GM19328 (cell line): ENCODE data around the gene GLOD4.
"Not testable (repeated sequence)": the region's sequence is repeated elsewhere in the genome, so short reads cannot be mapped to it uniquely, and the experiment has no call there.

Experiments used
- ATAC-seq: cut with Tn5 transposase; IDR thresholded peaks from one replicate; pipeline ENCODE4 v1.9.1; 2021; ENCODE audit warnings: mild to moderate bottlenecking, moderate library complexity; ENCODE audit not compliant: unreplicated experiment

Gene GLOD4

GRCh38 chr17:784143-784542 is 2.1 kb upstream of the GLOD4 start:
- ATAC-seq = no peak

- ATAC-seq = no peak
Measured at GRCh38 chr17:778096-778495, 4.0 kb downstream of the GLOD4 start.

- ATAC-seq = no peak
Measured at GRCh38 chr17:774313-774584, 7.8 kb downstream of the GLOD4 start.

GRCh38 chr17:773467-774312 is 8.4 kb downstream of the GLOD4 start:
- no peak for ATAC-seq

- ATAC-seq = no peak
Measured at GRCh38 chr17:773016-773415, 9.1 kb downstream of the GLOD4 start.

- ATAC-seq = no peak
Measured at GRCh38 chr17:767076-767475, 15.0 kb downstream of the GLOD4 start.

- ATAC-seq = no peak
Measured at GRCh38 chr17:760371-760770, 21.7 kb downstream of the GLOD4 start.

- no peak for ATAC-seq
Measured at GRCh38 chr17:759964-760363, 22.1 kb downstream of the GLOD4 start.

- ATAC-seq = not testable (repeated sequence)
Measured at GRCh38 chr17:756010-756567, 26.0 kb downstream of the GLOD4 start.

GRCh38 chr17:755319-755961 is 26.6 kb downstream of the GLOD4 start:
- not testable (repeated sequence) for ATAC-seq

- no peak for ATAC-seq
Measured at GRCh38 chr17:753418-753817, 28.7 kb downstream of the GLOD4 start.

- ATAC-seq = no peak
Measured at GRCh38 chr17:752620-753219, 29.4 kb downstream of the GLOD4 start.

GRCh38 chr17:752002-752619 is 30.0 kb downstream of the GLOD4 start, which contains the start of gene GEMIN4:
TSS of gene GEMIN4 (minus strand) at chr17:752264. CDS start at chr17:752142, 122 bp downstream.
- ATAC-seq = peak; percentile 78

- peak; percentile 23 for ATAC-seq
Measured at GRCh38 chr17:751269-752001, 30.6 kb downstream of the GLOD4 start.

GRCh38 chr17:750431-751037 is 31.5 kb downstream of the GLOD4 start:
- ATAC-seq = no peak

- not testable (repeated sequence) for ATAC-seq
Measured at GRCh38 chr17:749359-749758, 32.7 kb downstream of the GLOD4 start.

GRCh38 chr17:748604-749003 is 33.5 kb downstream of the GLOD4 start:
- not testable (repeated sequence) for ATAC-seq

- no peak for ATAC-seq
Measured at GRCh38 chr17:746783-747629, 35.1 kb downstream of the GLOD4 start.

GRCh38 chr17:746181-746580 is 35.9 kb downstream of the GLOD4 start:
- ATAC-seq = no peak
